H1 (cell line): ENCODE measurements around the gene PHLDA1. TPM values are rescaled to one million over a fixed set of nuclear protein-coding genes. Genes with fewer than 3 reads are reported as not detected.

Experiments used
- CBX8 ChIP-seq: fragments of 300-800, 300-1000 bp; sonication (generic); IDR thresholded peaks from 2 replicates; pipeline ENCODE4 v1.7.1; 2016; ENCODE audit warnings: low read depth, low read length, borderline replicate concordance
- CHD1 ChIP-seq: IDR thresholded peaks from 2 replicates; pipeline ENCODE4 v1.6.1; 2012; ENCODE audit warnings: low read depth, low read length, improper control_type of control experiment
- CTBP2 ChIP-seq: IDR thresholded peaks from 2 replicates; pipeline ENCODE4 v1.7.0; 2011; ENCODE audit warnings: borderline replicate concordance, mild to moderate bottlenecking, moderate library complexity, mixed read lengths, low read length; ENCODE audit not compliant: insufficient read depth, insufficient read length
- TCF12 ChIP-seq: IDR thresholded peaks from 2 replicates; pipeline ENCODE4 v1.6.1; 2011; ENCODE audit warnings: low read depth, mild to moderate bottlenecking, low read length
- ZNF274 ChIP-seq: IDR thresholded peaks from 2 replicates; pipeline ENCODE4 v1.7.0; 2012; ENCODE audit warnings: low read length, borderline replicate concordance; ENCODE audit errors: extremely low read depth
- polyA plus RNA-seq, 7 experiments: library from polyadenylated mRNA; depleted of rRNA in 3 of 7; stranded (reverse) in 5 of 7; unstranded in 2 of 7; fragments of >200 nt in 5 of 7; fragments of 200-250 nt in 2 of 7; gene quantifications; 1 replicate in 5 of 7; 2 replicates in 1 of 7; 4 replicates in 1 of 7; pipeline versions ENCODE4 v1.2.1 to v1.2.3, GENCODE V29; 2011 to 2013; ENCODE audit warnings: missing spikeins in 2 of 7, mixed read lengths in 2 of 7
- total RNA-seq: library from RNA; stranded (reverse); fragmentation: NEBNext Ultra II Directional; extraction: Animal tissue kit (Norgen Biotek cat#: 25700); gene quantifications from 2 replicates; pipeline ENCODE4 v1.2.1, GENCODE V29; 2021

The PHLDA1 gene
- total and polyA plus RNA-seq, 2 of the 8 experiments (the other 6 are each of a cell fraction or from before 2014, with no cell fraction given) = 18.9 to 19.4 TPM

- TF ChIP-seq CHD1 (no peak), CTBP2 (no peak), TCF12 (no peak), CBX8 (no peak), ZNF274 (no peak)
These were observed 3.5 kb upstream of the PHLDA1 start (continued) for GRCh38 chr12:76035045-76035444.
